ENCODE results near the gene ATXN7L1.

Gene ATXN7L1

DNA sequence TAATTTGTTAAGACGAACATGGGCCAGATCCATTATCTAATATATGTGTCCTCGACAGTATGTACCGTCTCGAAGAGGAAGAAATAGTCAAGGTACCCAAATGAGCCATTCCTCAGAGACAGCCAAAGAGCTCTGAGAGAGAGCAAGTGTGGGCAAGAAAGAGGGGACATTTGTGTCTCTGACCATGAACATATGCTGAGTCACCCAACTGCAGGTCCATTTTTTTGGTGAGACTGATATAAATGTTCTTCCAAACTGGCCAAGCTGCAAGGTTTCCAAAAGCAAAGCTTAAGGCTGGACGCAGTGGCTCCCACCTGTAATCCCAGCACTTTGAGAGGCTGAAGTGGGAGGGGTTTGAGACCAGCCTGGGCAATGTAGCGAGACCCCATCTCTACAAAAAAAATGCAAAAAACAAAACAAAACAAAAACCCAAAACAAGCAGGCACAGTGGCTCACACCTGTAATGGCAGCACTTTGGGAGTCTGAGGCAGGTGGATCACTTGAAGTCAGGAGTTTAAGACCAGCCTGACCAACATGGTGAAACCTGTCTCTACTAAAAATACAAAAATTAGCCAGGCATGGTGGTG, 26.0 kb upstream of the ATXN7L1 start:
- Histone ChIP-seq H3K4me1 (ENCODE audit: control insufficient read depth in 1 of 2, insufficient read depth in 1 of 2, low read depth in 1 of 2, low read length in 1 of 2) (no peaks in the 10 kb centered on the region), H3K27me3 (peaks cover 28% of the 10 kb centered on the region), H3K9me3 (no peaks in the 10 kb centered on the region), H3K36me3 (no peaks in the 10 kb centered on the region), H3K4me3 (ENCODE audit: low read depth in 1 of 2, low read length in 1 of 2) (no peak overlapping the region), H3K27ac (no peak overlapping the region)
- TF ChIP-seq, protein P1, sequence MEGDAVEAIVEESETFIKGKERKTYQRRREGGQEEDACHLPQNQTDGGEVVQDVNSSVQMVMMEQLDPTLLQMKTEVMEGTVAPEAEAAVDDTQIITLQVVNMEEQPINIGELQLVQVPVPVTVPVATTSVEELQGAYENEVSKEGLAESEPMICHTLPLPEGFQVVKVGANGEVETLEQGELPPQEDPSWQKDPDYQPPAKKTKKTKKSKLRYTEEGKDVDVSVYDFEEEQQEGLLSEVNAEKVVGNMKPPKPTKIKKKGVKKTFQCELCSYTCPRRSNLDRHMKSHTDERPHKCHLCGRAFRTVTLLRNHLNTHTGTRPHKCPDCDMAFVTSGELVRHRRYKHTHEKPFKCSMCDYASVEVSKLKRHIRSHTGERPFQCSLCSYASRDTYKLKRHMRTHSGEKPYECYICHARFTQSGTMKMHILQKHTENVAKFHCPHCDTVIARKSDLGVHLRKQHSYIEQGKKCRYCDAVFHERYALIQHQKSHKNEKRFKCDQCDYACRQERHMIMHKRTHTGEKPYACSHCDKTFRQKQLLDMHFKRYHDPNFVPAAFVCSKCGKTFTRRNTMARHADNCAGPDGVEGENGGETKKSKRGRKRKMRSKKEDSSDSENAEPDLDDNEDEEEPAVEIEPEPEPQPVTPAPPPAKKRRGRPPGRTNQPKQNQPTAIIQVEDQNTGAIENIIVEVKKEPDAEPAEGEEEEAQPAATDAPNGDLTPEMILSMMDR (IDR thresholded peaks at IDR 0.05) = no peak

DNA sequence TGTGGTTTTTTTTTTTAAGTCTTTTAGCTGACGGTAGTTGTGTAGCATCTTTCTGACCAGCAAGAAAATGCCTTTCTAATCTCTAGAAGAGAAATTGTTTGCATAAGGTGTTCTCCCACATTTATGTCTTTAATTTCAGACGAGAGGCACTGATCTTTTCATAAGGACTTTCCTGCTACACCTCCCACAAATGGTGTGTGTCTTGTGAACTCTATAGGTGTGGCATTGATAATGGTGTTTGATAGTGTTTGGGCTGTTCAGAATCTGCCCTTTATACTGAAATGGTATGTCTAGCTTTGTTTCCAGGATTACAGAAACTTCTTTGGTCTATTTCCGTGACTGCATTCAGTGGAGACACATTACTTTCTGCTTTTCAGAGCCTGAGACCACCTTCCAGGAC, 21.6 kb upstream of the ATXN7L1 start:
- H3K4me3 ChIP-seq (ENCODE audit: low read depth in 1 of 2, low read length in 1 of 2) = no peak overlapping the region
- H3K27ac ChIP-seq = no peak overlapping the region
- no peaks in the 10 kb centered on the region for H3K36me3 ChIP-seq
- H3K27me3 ChIP-seq = peaks cover 34% of the 10 kb centered on the region
- TF ChIP-seq, protein P1 (IDR thresholded peaks at IDR 0.05) = no peak
- H3K9me3 ChIP-seq = no peaks in the 10 kb centered on the region
- H3K4me1 ChIP-seq (ENCODE audit: control insufficient read depth in 1 of 2, insufficient read depth in 1 of 2, low read depth in 1 of 2, low read length in 1 of 2) = no peaks in the 10 kb centered on the region

DNA sequence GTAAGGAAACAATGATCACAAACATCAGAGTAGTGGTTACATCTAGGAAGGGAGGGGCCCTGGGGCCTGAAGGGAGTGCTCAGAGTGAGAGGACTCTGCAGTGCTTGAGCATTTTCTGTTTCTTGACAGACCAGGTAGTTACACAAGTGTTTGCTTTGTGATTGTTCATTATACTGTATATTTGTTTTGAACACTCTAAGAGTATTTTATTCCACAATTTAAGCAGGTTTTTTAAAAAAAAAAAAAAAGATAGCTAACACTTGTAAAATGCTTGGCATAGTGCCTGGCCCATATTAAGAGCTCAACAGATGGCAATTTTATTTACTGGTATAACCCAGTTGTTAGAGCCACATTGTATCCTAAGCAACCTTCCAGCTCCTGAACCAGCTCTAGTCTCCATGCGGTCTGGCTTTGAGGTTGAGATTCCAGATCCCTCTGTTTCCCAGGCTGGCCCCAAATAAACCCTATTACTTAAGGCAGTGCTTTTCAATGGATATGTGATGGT, 20.1 kb upstream of the ATXN7L1 start:
- no peaks in the 10 kb centered on the region for H3K36me3 ChIP-seq
- no peak overlapping the region for H3K27ac ChIP-seq
- H3K4me3 ChIP-seq (ENCODE audit: low read depth in 1 of 2, low read length in 1 of 2) = no peak overlapping the region
- TF ChIP-seq, protein P1 (IDR thresholded peaks at IDR 0.05) = no peak
- peaks cover 38% of the 10 kb centered on the region for H3K27me3 ChIP-seq
- no peaks in the 10 kb centered on the region for H3K4me1 ChIP-seq (ENCODE audit: control insufficient read depth in 1 of 2, insufficient read depth in 1 of 2, low read depth in 1 of 2, low read length in 1 of 2)
- H3K9me3 ChIP-seq = no peaks in the 10 kb centered on the region

DNA sequence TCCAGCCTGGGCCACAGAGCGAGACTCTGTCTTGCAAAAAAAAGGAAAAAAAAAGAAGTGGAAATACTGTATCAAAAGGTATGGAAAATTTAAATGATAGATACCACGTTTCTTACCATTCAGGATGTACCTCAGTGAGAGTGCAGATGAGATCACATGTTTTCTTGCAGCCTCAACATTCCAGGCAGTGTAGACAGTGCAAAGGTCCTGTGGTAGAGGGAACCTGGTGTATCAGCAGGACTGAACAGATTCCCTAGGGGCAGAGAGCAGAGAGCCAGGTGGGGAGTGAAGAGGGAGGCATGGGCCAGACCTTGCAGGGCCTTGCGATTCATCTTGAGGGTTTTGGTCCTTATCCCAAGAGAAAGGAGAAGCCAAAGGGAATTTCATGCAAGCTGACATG, 17.7 kb upstream of the ATXN7L1 start:
- Histone ChIP-seq H3K27ac (no peak overlapping the region), H3K36me3 (no peaks in the 10 kb centered on the region), H3K4me1 (ENCODE audit: control insufficient read depth in 1 of 2, insufficient read depth in 1 of 2, low read depth in 1 of 2, low read length in 1 of 2) (no peaks in the 10 kb centered on the region), H3K27me3 (peaks cover 44% of the 10 kb centered on the region), H3K9me3 (no peaks in the 10 kb centered on the region), H3K4me3 (ENCODE audit: low read depth in 1 of 2, low read length in 1 of 2) (no peak overlapping the region)
- TF ChIP-seq, protein P1 (IDR thresholded peaks at IDR 0.05) = no peak

DNA sequence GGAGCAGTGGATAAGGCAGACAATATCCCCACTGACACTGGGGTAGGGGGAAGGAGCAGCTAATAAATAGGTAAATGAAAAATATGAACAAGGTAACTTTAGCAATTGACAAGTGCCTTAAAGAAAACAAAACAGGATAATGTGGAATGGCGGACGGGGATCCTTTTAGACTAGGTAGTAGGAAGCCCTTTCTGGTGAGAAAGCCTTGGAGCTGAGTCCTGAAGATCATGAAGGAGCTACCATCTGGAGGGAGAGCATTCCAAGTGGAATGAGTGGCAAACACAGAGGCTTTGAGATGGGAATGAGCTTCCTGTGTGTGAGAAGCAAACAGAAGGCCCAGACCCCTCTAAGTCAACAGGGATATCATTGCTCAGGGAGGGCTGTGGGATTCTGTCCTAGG, 16.0 kb upstream of the ATXN7L1 start:
- H3K4me1 ChIP-seq (ENCODE audit: control insufficient read depth in 1 of 2, insufficient read depth in 1 of 2, low read depth in 1 of 2, low read length in 1 of 2) = no peaks in the 10 kb centered on the region
- peaks cover 42% of the 10 kb centered on the region for H3K27me3 ChIP-seq
- no peak overlapping the region for H3K27ac ChIP-seq
- H3K9me3 ChIP-seq = no peaks in the 10 kb centered on the region
- no peak overlapping the region for H3K4me3 ChIP-seq (ENCODE audit: low read depth in 1 of 2, low read length in 1 of 2)
- H3K36me3 ChIP-seq = no peaks in the 10 kb centered on the region
- TF ChIP-seq, protein P1 (IDR thresholded peaks at IDR 0.05) = no peak
